ENCODE data around the gene BRSK1.
"Not testable (repeated sequence)": the region's sequence is repeated elsewhere in the genome, so short reads cannot be mapped to it uniquely, and the experiment has no call there.

BRSK1 gene

GRCh38 chr19:55306712-55307111 is 22.9 kb downstream of the BRSK1 start:
- no peak for DNase-seq

DNA sequence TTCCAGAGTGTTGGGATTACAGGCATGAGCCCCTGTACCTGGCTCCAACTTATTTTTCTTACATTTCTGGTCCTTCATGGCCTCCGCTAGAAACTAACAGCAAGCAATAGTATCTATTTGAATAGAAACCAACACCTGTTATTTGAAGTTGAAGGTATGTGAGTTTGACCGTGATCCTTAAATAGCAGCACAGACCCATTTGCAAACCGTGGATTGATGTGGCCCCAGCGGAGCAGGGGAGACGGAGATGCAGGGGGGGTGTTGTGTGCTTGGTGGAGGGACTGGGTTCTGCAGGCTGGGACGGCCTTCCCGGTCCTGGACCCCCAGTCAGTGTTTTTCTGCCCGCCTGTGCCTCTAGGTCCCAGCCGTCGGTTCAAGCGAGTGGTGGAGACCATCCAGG is 24.5 kb downstream of the BRSK1 start:
- DNase-seq: no peak

DNA sequence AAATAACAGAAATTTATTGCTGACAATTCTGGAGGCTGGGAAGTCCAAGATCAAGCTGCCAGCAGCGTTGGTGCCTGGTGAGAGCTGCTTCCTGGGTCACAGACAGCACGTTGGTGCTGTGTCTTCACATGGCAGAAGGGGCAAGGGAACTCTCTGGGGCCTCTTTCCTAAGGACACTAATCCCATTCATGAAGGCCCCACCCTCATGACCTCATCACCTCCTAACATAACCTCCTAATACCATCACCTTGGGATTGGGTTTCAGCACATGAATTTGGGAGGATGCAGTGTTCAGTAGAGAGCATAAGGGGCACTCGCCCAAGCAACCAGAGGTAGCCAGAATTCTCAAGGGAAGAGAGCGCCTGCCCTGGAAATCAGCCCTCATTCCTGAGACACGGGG is 25.7 kb downstream of the BRSK1 start:
- no peak for DNase-seq

DNA sequence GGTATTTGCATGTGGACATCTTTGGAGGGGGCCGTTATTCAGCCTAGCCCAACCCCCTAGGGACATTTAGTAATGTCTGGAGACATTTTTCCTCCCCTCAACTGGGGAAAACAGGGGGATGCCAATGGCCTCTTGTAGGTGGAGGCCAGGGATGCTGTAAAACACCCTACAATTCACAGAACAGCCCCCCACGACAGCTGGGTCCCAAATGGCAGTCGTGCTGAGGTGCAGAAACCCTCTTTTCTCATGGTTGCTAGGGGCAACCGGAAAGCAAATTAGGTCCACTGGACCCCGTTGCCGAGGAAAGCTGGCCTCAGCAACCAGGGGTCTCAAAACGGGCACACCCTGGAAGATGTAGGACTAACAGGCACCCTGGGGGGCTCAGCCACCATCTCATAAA is 26.7 kb downstream of the BRSK1 start:
- no peak for DNase-seq

DNA sequence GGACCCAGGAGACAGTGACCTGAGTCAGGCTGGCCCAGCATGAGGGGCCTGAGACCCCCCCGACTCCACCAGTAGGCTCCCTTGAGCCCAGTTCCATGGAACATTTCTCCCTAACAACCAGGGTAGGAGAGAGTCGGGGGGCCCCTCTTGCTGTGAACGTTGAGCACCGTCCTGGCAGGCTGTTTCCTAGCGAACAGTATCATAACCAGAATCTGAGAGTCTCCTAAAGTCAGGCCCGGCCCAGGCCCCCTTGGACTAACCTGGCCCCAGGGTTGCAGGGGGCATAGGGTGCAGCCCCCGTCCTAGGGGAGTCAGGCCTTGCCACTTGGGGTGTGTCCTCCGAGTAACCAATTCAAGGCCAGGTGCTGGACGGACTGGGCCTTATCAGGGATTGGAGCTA is 27.6 kb downstream of the BRSK1 start:
- DNase-seq: no peak

DNA sequence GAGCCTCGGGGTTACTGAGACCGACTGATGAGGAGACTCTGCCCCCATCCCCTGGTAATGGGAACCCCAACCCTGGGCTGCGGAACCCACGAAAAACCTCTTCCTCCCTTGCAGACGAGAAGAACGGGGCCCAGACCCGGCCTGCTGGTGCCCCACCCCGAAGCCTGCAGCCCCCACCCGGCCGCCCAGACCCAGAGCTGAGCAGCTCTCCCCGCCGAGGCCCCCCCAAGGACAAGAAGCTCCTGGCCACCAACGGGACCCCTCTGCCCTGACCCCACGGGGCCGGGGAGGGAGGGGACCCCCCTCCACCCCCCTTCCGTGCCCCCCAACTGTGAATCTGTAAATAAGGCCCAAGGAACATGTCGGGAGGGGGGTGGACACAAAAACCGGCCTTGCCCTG is 28.0 kb downstream of the BRSK1 start:
- DNase-seq: no peak

- no peak for DNase-seq
These were observed 29.1 kb downstream of the BRSK1 start for GRCh38 chr19:55312621-55313512.

GRCh38 chr19:55314396-55314795 is 30.6 kb downstream of the BRSK1 start:
- DNase-seq: no peak

GRCh38 chr19:55315956-55316525 is 32.2 kb downstream of the BRSK1 start:
- DNase-seq: no peak

DNA sequence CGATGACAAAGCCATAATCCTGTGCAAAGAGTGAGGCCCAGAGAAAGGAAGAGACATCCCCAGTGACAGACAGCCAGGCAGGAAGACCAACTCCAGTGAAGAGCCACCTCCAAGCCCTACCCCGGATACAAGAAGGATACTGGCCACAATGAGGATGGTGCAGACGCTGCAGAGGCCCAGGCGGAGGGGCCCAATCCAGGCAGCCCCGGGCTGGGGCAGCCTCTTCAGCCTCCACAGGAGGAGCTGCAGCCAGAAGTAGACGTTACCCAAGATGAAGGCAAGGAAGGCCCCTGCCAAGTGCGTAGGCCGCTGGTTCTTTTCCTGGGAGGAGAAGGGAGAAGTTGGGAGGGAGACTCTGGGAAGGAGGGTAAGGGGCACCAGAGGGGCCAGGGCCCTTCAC is 32.8 kb downstream of the BRSK1 start:
- DNase-seq: no peak

GRCh38 chr19:55319785-55320184 is 36.0 kb downstream of the BRSK1 start:
- no peak for DNase-seq

- DNase-seq: no peak
These were observed 37.1 kb downstream of the BRSK1 start for GRCh38 chr19:55320844-55321419.

DNA sequence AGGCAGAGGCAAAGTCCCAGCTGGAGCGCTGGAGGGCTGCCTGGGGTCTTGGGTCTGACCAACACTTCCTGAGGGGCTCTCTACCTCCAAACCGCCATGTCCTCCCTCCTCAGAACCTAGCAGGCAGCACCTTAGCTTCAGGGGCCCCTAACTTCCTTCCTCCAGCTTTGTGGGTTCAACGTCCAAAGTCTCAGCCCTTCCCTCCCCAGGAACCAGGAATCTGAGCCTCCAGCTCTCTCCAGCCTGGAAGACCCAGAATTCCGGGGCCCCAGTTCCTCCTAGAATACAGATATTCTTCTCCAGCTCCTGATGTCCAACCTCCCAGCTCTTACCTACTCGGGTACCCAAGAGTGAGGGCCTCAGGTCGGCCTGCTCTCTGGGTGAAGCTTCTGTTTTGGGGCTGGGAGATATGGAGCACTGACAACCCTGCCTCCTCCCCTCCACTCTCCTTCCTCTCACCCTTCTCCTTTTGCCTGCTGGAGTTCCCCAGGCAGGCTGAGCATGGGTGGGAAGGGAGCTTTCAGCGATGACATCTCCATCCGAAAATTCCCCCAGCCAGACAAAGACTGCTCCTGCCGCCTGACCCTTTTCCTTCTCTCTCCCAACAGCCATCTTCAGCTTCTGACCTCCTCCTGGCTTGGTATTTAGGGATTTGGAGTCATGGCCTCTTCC is 37.8 kb downstream of the BRSK1 start:
- DNase-seq: no peak

DNA sequence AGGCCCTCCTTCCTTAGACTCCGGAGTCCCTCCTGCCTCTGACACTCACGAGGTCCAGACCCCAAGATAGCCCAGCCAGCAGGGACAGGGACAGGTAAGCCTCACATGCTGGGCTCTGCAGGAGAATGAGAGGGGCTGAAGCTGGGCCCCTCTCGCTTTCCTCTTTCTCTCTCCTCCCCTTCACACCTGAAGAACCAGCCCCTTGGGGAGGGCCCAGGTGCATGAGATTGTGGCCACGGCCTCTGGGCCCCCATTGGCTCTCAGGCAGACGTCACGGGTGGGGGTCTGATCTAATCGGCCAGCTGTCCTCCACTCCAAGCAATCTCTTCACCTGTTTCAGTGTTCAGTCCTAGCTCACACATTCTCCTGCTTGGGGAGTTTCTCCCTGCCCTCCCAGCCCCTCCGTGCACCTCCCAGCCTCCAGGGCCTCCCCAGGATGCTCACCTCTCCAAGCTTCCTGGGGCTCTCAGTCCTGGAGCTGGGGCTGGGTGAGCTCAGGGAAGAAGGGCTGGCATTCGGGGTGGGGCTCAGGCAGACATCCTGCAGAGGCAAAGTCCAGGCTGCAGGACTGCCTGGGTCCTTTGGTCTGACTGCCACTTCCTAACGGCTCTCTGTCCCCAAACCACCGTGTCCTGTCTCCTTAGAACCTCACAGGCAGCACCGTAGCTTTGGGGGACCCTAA is 38.5 kb downstream of the BRSK1 start:
- no peak for DNase-seq

GRCh38 chr19:55324662-55325061 is 40.9 kb downstream of the BRSK1 start:
- no peak for DNase-seq

GRCh38 chr19:55325172-55325571 is 41.4 kb downstream of the BRSK1 start, which contains the start of gene TMEM150B:
Gene TMEM150B, minus strand, starts transcription at chr19:55325341. Its CDS starts 4,305 bp downstream, at chr19:55321036.
- no peak for DNase-seq

GRCh38 chr19:55328774-55329318 is 45.0 kb downstream of the BRSK1 start:
- DNase-seq: not testable (repeated sequence)

- not testable (repeated sequence) for DNase-seq
These were observed 46.0 kb downstream of the BRSK1 start for GRCh38 chr19:55329791-55330190.

DNA sequence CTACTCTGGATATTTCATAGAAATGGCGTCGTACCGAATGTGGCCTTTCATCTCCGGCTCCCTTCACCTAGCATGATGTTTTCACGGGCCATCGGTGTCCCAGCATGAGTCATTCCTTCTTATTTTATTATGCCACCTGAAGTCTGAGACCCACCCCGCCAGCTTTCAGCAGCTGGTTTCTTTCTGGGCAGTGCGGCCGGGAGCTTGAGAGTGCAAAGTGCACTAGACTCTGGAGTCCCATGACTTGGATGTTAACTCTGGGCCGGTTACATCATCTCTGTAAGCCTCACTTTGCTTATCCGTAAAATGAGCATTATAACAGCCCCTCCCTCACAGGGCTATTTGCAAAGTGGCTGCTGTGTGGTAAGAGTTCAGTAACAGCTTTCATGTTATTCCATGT is 50.1 kb downstream of the BRSK1 start:
- DNase-seq: no peak

DNA sequence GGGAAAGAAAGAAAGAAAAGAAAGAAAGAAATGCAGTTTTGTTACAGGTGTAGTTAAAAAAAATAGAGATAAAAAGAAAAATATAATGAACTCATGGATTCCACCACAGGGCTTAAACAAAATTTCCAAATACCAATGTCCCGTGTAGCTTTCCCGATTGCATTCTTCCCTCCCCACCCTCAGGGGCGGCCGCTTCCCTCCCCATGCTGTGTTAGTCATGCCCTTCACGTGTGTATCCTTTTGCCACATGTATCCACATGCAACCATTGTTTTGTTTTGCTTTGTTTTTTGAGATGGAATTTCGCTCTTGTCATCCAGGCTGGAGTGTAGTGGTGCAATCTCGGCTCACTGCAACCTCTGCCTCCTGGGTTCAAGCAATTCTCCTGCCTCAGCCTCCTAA is 52.3 kb downstream of the BRSK1 start:
- no peak for DNase-seq

DNA sequence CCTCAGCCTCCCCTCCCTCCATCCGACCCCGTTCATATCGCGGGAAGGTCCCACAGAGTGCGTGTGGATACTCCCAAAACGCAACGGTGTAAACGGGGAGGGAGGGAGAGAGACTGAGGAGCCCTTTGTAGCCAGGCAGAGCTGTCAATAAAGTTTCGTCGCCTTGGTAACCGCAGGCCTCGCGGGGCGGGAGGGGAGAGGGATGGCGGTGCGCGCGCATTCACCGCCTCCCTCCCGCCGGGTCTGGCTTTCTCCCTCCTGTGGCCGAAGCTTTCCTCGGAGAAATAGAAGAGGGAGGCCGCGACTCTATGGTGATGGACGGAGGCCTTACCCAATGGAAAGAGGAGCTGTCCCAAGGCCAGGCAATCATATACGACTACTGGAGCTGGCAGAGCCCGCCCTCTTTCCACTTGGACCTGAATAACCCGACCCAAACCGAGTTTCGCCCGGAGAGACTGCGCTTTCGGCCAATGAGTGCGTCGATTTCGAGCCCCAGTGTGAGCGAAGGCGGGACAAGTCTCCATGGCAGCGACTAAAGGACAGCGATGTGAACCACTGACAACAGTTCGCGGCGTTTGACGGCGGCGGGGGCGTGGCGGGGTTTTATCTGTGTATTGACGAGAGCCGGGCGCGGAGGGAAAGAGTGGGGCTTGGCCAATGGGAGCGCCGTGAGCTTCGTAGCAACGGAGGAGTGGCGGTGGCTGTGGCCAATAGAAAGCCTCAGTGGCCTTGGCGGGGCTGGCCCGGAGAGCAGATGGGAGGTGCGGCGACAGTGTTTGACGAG is 55.5 kb downstream of the BRSK1 start, which contains the start of gene KMT5C:
Gene KMT5C (plus strand): TSS at position 772 of the 784 bp plus-strand sequence. CDS start 2,061 bp downstream, outside the sequence.
- peak; percentile 100 for DNase-seq
